Measurements from ENCODE around the gene WHRN.

Gene WHRN

DNA sequence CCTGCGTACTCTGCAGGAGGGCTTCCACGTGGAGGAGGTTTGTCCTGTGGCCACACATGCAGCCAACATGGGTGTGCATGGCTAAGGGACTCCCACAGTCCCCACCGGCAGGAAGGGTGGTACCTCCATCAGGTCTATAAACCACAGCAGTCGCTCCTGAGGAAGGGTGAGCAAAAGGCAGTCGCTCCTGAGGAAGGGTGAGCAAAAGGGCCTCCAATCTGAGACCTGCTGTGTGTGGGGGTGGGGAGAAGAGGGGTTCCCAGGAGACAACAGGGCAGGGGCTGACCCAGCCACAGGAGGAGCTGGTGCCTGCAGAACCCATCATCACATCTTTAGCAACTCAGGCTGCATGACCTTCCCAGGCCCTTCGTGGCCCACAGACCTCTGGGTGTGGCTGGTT is 87.2 kb downstream of the WHRN start:
- DNase-seq (ENCODE audit: low spot score), result no peak

DNA sequence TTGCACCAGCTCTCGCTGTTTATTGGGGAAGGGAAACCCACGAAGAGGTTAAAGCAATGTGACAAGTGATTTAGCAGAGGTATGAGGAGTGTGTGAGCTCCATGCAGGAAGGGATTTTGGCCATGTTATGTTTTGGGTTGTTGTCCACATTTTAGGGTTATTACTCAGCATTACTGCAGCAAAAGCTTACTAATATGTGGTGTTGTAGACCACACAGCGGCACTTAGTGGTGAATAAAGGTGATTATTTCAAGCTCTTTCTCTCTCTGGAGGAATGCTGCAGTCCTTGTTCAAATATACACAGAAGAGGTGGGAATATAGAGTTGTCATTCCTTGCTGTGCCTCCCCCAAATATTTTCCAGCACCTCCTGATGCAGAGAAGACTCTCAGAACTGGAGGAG is 87.8 kb downstream of the WHRN start:
- DNase-seq (ENCODE audit: low spot score), result no peak

DNA sequence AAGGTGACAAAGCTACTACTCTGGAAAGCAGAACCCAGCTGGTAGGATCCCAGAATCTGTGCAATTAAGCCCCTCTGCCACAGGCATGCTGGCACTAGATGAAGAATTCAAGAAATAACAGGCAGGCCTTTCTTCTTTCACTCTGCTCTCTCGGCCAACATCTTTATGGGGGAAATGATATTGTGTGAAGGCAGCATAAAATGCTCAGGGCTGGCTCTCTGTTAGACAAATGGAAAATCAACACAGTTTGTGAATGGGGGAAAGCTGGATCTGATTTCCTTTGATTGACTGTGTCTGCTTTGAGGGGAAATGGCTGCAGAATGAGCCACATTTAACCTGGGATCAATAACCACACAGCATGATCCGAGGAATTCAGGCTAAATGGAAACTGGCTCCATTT is 88.4 kb downstream of the WHRN start:
- no peak for DNase-seq (ENCODE audit: low spot score)

DNA sequence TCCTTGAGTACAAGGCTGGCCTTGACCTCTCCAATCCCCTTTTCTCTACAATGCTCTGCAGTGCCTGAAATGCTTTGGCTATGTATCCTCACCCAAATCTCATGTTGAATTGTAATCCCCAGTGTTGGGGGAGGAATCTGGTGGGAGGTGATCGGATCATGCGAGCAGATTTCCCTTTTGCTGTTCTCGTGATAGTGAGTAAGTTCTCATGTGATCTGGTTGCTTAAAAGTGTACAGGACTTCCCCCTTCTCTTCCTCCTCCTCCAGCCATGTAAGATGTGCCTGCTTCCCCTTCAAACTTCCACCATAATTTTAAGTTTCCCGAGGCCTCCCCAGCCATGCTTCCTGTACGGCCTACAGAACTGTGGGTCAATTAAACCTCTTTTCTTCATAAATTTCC is 89.0 kb downstream of the WHRN start:
- no peak for DNase-seq (ENCODE audit: low spot score)

DNA sequence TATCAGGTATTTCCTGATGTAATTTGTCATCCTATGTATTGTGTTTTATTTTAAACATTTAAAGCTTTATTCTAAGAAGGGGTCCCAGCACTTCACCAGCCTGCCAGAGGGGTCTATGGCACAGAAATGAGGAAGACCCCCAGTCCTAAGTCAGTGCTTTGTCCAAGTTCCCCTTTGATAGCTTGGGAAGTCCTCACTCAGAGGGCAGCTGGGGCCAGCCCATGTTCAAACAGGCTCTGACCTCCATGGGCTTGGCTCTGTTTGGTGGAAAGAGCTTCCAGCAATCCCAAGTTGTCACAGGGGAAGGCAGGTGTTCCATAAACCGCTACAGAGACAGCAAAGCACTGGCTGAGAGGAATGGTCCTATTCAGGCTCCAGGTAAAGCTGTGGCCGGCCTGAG is 90.9 kb downstream of the WHRN start:
- DNase-seq (ENCODE audit: low spot score), result no peak

DNA sequence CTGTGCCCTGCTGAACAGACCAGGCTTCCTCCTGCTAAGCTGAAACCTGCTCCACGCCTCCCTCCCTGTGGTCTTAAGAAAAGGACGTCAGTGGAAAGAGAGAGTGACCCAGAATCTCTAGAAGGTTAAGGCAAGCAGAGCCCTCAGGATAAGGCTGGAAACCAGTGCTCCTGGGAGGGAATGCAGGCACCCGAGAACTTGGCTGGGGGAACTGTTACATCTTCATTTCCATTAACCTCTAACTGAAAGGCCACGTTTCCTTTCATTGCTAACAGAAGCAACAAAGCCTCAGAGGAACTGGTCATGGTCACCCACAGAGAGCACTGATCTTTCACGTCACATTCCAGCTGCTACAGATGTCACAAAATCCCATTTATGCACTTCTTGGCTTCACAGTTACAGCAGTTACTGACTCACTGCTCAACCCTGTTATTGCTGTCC is 91.4 kb downstream of the WHRN start:
- no peak for DNase-seq (ENCODE audit: low spot score)

DNA sequence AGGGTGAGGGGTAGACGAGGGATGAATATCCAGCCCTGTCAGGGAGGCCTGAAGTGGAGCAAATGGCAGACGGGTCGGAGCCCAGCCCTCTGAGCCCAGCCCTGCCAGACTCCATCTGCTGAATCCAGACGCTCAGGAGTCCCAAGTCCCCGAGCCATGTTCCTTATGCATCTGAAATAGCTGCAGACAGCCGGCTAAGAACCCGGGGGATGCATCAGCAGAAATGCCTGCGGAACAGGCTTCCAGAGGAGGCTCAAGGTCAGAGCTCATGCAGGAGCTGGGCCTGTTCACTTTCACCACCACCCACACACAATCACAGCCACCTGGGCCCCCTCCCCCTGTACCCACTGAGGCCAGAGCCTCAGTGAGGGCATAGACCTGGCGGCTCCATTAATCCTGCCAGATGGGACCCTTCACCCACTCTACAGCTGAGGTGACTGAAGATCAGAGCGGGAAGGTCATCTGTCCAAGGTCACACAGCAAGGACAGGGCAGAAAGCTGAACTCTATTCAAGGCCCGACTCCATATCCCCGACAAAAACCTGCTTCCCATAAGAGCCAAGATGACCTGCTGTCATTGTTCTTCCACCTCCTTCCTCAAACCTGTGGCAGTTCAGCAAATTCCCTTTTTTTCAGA is 93.1 kb downstream of the WHRN start:
- DNase-seq (ENCODE audit: low spot score), result no peak

DNA sequence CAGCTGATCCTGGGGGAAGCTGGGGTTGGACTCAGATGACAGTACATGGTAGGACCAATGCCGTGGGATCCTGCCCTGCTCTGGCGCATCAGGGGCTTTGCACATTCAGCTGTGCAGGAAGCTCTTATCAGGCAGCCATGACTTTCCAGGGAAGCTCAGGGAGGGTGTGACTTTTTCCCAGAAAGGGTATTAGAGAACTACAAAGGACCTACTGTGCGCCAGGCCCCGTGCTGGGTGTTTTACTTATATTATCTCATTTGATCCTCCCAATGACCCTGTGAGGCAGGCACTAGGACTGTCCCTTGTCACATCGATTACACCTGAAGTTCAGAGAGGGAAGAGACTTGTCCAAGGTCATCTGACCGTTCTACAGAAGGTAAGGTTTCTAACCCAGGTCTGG is 93.8 kb downstream of the WHRN start:
- DNase-seq (ENCODE audit: low spot score), result no peak

DNA sequence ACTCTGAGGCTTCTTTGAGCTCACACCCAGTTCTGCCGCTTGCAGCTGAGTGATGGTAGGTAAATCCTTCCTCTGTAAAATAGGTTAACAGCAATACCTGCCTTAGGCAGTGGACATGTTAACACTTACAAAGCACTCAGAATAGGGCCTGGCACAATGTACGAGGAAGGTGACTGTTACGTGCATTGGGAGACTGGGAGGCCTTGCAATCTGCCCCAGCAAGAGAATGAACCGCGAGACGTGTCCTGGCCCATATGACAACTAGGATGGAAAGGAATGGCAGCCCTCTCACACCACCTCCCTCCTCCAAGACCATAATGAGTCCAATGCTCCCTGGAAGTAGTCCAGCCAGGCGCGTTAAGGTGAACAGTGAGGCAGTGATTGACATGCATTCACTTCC is 94.4 kb downstream of the WHRN start:
- DNase-seq (ENCODE audit: low spot score), result no peak

DNA sequence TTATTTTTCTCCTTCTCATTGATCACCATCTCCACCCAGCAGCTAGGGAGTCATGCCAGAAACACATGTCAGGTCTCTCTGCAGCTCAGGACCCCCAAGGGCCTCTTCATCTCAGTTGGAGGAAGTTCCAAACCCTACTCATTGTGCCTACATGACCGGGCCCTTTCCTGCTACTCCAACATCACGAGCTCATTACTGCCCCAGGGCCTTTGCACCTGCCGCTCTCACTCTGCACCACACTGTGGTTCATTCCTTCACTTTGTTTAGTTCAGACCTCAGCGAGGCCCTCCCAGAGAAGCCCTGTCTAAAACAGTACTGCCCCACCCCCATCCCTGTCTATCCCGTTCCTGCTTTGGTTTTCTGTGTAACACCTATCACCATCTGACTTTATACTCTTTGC is 95.4 kb downstream of the WHRN start:
- DNase-seq (ENCODE audit: low spot score), result no peak

DNA sequence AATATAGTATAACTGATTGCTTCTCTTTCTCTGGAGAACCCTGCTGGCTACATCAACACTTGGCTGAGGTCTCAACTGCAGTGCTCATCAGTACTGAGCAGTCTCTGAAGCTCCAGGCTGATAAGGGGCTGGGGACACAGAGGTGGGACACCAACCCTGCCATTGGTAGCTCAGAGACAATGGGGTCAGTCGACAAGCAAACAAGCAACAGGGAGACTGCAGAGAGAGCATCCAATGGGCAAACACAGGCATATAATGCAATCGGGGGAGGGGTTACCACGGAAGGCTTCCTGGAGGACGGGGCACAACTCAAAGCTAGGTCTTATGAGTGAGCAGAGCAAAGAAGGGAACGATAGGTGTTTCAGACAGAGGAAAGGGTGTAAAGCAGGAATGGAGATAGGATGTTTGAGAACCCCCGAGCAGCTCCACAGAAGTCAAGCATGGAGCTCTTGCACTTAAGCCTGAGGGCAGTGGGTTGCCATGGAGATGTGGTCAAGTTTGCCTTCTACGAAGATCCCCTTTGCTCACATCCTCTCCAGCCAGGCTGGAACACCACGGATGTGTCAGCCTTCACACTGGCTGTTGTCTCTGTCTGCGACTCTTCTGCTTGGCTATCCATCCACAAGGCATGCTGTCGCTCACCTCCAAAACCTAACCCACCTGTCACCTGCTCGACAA is 96.0 kb downstream of the WHRN start:
- DNase-seq (ENCODE audit: low spot score), result no peak

DNA sequence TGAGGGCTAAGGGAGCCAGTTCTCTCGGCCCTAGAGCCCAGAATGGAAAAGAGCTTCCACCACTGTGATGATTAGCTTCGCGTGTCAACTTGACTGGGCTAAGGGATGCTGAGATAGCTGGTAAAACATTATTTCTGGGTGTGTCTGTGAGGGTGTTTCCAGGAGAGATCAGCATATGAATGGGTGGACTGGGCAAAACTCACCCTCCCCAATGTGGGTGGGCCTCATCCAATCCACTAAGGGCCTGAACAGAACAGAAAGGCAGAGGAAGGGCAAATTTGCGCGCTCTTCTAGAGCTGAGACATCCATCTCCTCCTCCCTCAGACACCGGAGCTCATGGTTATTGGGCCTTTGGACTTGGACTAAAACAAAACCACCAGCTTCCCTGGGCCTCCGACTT is 96.6 kb downstream of the WHRN start:
- DNase-seq (ENCODE audit: low spot score), result no peak

DNA sequence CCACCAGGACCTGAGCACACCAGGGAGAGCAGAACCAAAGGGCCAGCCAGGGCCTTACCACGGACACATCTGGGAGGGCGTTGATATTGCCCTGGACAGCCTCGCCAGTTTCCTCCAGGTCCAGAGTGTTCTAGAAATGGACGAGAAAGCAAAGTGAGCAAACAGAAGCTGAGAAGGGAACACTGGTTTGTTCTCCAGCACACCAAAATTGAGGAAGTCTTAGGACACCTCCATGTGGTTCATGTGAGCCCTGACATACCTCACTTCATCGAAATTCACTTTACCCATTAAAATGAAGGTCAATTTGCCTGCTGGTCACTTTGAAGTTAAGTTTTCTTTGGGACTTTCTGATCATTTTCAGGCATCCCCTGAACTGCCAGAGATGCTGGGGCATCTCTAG is 97.4 kb downstream of the WHRN start:
- no peak for DNase-seq (ENCODE audit: low spot score)

DNA sequence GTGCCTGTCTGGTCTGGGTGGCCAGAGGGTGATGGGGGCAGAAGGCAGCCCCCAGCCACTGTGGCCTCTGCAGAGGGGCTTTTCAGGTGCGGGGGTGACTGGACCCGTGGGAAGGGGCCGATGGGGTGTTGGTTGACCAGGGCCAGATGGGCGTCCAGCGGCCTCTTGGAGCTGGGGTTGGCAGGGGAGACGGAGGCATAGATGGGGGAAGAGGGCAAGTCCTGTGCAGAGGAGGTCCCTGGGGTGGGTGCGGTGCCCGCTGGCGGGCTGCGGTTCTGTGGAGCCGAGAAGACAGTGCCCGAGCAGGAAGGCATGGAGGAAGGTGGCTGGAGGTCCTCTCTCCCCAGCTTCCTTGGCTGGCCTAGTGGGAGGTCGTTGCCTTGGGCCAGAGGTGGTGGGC is 98.8 kb downstream of the WHRN start:
- no peak for DNase-seq (ENCODE audit: low spot score)

DNA sequence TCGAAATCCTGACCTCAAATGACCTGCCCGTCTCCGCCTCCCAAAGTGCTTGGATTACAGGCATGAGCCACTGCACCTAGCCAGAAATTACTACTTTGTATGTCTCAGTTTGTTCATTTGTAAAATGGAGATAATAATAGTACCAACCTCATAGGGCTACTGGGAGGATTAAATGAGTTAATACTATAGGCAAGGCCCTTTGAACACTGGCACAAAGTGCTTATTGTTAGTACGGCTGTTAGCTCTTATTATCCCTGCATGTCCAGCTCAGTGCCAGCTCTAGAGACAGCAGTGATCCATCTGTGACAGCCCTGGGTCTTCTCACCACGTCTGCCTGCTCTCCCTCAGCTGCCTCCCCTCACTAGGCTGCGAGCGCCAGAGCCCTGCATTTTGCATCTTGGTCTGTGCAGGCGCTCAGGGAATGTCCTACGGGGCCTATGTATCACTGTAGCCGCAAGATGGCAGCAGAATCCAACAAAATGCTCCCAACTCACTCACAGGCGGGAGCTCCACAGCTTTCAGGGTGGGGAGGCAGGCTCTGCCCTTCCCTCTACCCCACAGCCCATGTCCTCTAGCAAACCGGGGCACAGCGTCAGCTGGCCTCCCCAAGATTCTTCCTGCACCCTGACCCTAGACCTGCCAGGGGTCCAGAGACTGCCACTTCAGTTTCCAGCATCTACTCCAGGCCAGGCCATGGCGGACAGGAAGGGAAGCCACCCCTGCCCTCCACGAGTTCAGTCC is 99.8 kb downstream of the WHRN start:
- peak; percentile 60 for DNase-seq (ENCODE audit: low spot score)

DNA sequence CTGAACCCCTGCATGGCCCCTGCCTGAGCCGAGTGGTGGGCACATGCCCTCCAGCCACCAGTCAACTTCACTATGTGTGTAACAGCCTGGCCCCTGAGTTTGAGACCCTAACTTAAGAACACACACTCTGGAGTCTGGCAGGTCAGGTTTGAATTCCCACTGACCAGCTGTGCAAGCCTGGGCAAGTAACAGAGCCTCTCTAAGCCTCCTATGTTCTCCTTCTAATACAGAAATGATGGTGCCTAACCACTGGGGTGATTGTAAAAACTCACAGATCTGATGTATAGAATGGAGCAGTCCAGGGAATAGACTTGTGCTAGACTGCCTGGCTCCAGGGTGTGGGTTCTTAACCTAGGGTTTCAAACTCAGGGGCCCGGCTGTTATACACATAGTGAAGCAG is 100.7 kb downstream of the WHRN start:
- no peak for DNase-seq (ENCODE audit: low spot score)

DNA sequence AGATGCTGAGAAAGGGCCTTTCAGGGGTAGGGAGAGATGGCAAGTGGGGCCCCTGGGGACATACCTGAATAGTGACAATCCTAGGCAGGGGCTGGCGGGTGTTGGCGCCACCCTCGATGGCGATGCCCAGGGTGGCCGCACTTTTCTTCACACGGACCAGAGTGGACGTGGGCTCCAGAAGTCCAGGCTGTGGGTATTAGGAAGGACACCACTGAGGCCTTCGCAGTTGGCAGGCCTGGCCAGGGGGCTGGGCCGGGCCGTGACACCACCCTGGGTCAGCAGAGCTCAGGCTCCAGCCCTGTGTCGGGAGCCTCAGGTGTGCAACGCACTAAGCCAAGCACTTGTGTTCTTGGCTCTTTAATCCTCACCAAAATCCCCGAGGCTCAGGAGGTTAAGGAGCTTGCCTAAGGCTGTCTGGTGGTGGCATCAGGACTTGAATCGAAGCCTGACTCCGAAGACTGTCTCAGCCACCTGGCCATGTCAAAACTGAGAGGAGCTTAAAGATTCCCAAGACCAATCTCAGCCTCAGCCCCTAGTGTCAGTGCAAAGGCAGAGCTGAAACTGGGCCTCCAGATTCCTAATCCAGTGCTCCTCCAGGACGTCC is 102.0 kb downstream of the WHRN start:
- no peak for DNase-seq (ENCODE audit: low spot score)

DNA sequence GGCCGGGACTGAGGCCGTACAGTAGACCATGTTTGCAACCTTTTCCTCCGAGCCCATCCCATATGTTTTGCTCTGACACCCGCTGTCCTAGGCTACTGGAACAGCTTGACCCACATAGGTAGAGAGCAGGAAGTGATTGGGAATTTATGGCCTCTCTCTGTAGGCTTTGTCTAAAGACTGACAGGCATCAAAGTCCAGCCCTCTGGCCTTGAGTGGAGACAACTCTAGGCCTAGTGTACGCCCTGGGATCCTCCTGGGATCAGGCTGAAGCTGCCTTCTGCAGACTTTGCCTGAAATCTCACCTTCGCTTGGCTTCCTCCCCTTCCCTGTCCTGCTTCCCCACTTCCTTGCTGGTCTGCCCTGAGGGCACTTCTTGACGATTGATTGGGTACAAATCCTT is 103.9 kb downstream of the WHRN start:
- DNase-seq (ENCODE audit: low spot score), result no peak

DNA sequence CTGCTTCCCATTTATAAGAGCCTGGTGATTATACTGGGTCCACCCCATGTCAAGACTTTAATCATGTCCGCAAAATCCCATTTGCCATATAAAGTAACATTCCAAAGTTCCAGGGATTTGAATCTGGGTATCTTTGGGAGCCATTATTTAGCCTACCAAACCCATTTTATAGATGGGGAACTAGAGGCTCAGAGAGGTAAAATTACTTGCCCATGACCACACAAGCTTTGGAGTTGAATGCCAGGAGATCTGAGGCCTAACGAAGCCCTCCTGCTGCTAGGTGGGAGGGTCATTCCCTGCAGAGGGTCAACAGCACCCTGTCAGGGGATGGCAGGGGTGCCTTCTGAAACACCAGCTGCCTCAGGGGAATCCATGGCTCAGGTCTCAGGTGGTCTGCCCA is 104.5 kb downstream of the WHRN start:
- no peak for DNase-seq (ENCODE audit: low spot score)

DNA sequence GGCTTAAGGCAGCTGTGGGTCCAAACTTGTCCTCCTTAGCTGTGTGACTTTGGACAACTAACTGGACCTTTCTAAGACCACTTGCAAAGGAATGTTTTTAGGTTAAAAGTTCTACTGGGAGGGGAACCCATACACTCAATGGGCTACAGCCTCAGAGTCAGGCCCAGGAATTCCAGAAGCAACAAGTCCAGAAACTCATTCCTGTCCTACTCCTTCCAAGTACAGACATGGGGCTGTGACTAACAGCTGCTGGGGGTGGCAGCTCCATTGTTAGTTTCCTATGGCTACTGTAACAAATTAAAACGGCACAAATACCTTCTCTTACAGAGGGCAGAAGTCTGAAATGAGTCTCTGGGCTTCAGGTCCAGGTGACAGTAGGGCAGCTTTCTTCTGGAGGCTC is 105.1 kb downstream of the WHRN start:
- no peak for DNase-seq (ENCODE audit: low spot score)

DNA sequence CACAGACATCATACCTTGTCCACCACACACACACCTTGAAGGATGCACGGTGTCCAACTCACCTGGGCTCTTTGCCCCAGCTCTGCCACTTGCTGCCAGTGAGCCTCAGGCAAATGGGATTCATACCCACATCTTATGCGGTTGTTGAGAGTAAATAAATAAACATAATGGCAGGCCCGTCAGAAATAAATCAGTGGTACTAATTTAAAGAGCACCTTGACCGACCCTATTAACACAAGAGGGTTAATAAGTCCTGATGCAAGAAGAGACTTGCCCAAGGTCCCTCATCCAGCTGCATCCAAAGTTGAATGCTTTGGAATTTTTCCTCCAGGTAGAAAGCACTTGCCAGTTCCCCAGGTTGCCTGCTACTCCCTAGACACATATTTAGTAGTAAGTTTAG is 105.9 kb downstream of the WHRN start:
- no peak for DNase-seq (ENCODE audit: low spot score)

DNA sequence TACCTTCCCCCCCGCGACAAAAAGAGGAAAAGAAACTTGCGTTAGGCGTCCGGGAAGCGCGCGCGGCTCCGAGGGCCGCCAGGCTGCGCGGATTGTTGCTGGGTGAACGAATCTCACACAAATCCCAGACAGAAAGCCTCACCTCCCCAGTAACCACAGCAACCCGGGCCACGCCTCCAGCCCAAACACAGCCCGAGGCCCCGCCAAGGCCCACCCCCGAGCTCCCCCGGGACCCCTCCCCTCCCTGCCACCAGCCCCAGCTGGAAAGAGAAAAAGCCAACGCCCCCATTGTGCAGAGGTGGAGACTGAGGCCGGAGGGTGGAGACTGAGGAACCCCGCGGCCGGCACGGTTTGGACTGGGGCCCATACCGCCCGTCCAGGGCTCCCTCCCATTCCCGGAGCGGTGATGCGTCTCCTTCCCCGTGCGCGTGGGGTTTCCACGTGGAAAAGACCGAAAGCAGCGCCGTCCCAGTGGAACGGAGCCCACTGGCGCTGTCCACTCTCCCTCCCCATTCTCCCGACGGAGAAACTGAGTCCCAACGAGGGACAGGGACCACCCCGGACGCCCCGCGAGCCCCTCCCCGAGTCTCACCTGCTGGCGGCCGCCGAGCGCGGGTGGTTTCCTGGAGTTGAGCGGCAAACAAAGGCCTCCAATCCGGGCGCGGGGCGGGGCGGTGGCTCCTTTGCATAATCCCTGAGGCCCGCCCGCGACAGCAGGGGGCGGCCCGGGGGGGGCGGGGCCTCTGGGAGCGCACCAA is 107.2 kb downstream of the WHRN start:
- DNase-seq (ENCODE audit: low spot score), result peak; percentile 87
